ENCODE data around the gene CBLIF.
"Not testable (repeated sequence)": the region's sequence is repeated elsewhere in the genome, so short reads cannot be mapped to it uniquely, and the experiment has no call there.

Gene CBLIF

GRCh38 chr11:59822989-59823566 lies 22.2 kb downstream of the CBLIF start:
- no peak overlapping the region for H3K4me3 ChIP-seq (ENCODE audit: low read depth, low read length)
- peak; percentile 46 for DNase-seq

GRCh38 chr11:59818572-59818971 lies 26.7 kb downstream of the CBLIF start:
- Histone ChIP-seq H3K36me3 (no peaks in the 10 kb centered on the region), H3K4me3 (ENCODE audit: low read depth, low read length) (no peak overlapping the region), H3K27me3 (ENCODE audit: insufficient read depth, low read depth, severe bottlenecking) (no peaks in the 10 kb centered on the region), H3K9me3 (ENCODE audit: severe bottlenecking) (no peaks in the 10 kb centered on the region), H3K27ac (no peak overlapping the region)
- DNase-seq = no peak
- TF ChIP-seq CTCF (IDR thresholded peaks at IDR 0.05; ENCODE audit: low read depth, low read length) = no peak

More at GRCh38 chr11:59822989-59823566, 22.2 kb downstream of the CBLIF start:
- H3K27me3 ChIP-seq (ENCODE audit: insufficient read depth, low read depth, severe bottlenecking) = no peaks in the 10 kb centered on the region
- H3K27ac ChIP-seq = no peak overlapping the region
- H3K9me3 ChIP-seq (ENCODE audit: severe bottlenecking) = no peaks in the 10 kb centered on the region
- peak; percentile 56 for TF ChIP-seq CTCF (IDR thresholded peaks at IDR 0.05; ENCODE audit: low read depth, low read length)
- no peaks in the 10 kb centered on the region for H3K36me3 ChIP-seq

- not testable (repeated sequence) for H3K9me3 ChIP-seq (ENCODE audit: severe bottlenecking); H3K4me3 ChIP-seq (ENCODE audit: low read depth, low read length); H3K27me3 ChIP-seq (ENCODE audit: insufficient read depth, low read depth, severe bottlenecking); H3K27ac ChIP-seq; DNase-seq; H3K36me3 ChIP-seq
These were observed 28.9 kb downstream of the CBLIF start for GRCh38 chr11:59816434-59816833.

- no peak for TF ChIP-seq CTCF (IDR thresholded peaks at IDR 0.05; ENCODE audit: low read depth, low read length)
- no peaks in the 10 kb centered on the region for H3K36me3 ChIP-seq
- H3K9me3 ChIP-seq (ENCODE audit: severe bottlenecking) = no peaks in the 10 kb centered on the region
- no peak overlapping the region for H3K4me3 ChIP-seq (ENCODE audit: low read depth, low read length)
- DNase-seq = no peak
- no peak overlapping the region for H3K27ac ChIP-seq
- no peaks in the 10 kb centered on the region for H3K27me3 ChIP-seq (ENCODE audit: insufficient read depth, low read depth, severe bottlenecking)
These were observed 29.5 kb downstream of the CBLIF start for GRCh38 chr11:59815754-59816153.

- Histone ChIP-seq H3K36me3 (no peaks in the 10 kb centered on the region), H3K27me3 (ENCODE audit: insufficient read depth, low read depth, severe bottlenecking) (no peaks in the 10 kb centered on the region), H3K27ac (no peak overlapping the region), H3K9me3 (ENCODE audit: severe bottlenecking) (no peaks in the 10 kb centered on the region), H3K4me3 (ENCODE audit: low read depth, low read length) (no peak overlapping the region)
- TF ChIP-seq CTCF (IDR thresholded peaks at IDR 0.05; ENCODE audit: low read depth, low read length) = no peak
- no peak for DNase-seq
These were observed 31.3 kb downstream of the CBLIF start for GRCh38 chr11:59814021-59814420.

GRCh38 chr11:59813364-59813763 lies 31.9 kb downstream of the CBLIF start:
- H3K27me3 ChIP-seq (ENCODE audit: insufficient read depth, low read depth, severe bottlenecking) = no peaks in the 10 kb centered on the region
- no peaks in the 10 kb centered on the region for H3K9me3 ChIP-seq (ENCODE audit: severe bottlenecking)
- no peak overlapping the region for H3K4me3 ChIP-seq (ENCODE audit: low read depth, low read length)
- no peak overlapping the region for H3K27ac ChIP-seq
- DNase-seq = no peak
- H3K36me3 ChIP-seq = peaks cover 4% of the 10 kb centered on the region; the same call in 1 of the 2 replicates
- no peak for TF ChIP-seq CTCF (IDR thresholded peaks at IDR 0.05; ENCODE audit: low read depth, low read length)

Measured in WERI-Rb-1 (cell line).